Mucosa of descending colon (tissue), 3 donors: ENCODE measurements around the gene ANO1. TPM values are rescaled to one million over a fixed set of nuclear protein-coding genes. Genes with fewer than 3 reads are reported as not detected.

ENCODE experiments used
- ATAC-seq: fragments of 200-7000 bp; cut with Tn5 transposase; one replicate; pipeline ENCODE4 v1.9.1; 2020; ENCODE audit warnings: mild to moderate bottlenecking, moderate library complexity
- DNase-seq, 3 donors: peaks; one replicate each; pipeline ENCODE4 v3.0.0-alpha.2; 2020
- H3K36me3 ChIP-seq: fragments of 200-600 bp; one replicate; pipeline ENCODE4 v1.8.0; 2021; ENCODE audit warnings: low read depth, mild to moderate bottlenecking
- H3K4me1 ChIP-seq: fragments of 200-600 bp; one replicate; pipeline ENCODE4 v1.8.0; 2021; ENCODE audit warnings: low read depth, mild to moderate bottlenecking
- H3K4me3 ChIP-seq: fragments of 200-600 bp; one replicate; pipeline ENCODE4 v1.8.0; 2021; ENCODE audit warnings: mild to moderate bottlenecking
- H3K9me3 ChIP-seq: fragments of 200-600 bp; one replicate; pipeline ENCODE4 v1.8.0; 2021; ENCODE audit warnings: mild to moderate bottlenecking
- CTCF ChIP-seq: fragments of 200-600 bp; IDR thresholded peaks from one replicate; pipeline ENCODE4 v1.8.0; 2022; ENCODE audit warnings: antibody characterized with exemption, mild to moderate bottlenecking
- intact Hi-C, 2 donors: fragments of 100-400 bp; cut with DNase I in 1 of 2; cut with micrococcal nuclease in 1 of 2; formaldehyde crosslinking; loops; one replicate each; pipeline versions ENCODE4 v1.11.0 to v1.11.1; 2022; cut with DNase I, micrococcal nuclease
- total RNA-seq, 3 donors: library from RNA; stranded (reverse); fragmentation: NEBNext Ultra II Directional in 2 of 3; extraction: Animal tissue kit (Norgen Biotek cat#: 25700) in 2 of 3; gene quantifications; one replicate each; pipeline versions ENCODE4 v1.2.1 to v1.2.4, GENCODE V29; 2021 to 2023
- donor health status: DM: no; HTN: no; CAD: no; lungs with moderate emphysema.
- donor health status: DM: no; HTN: no; CAD: no.
- donor health status: DM: no; HTN: yes; CAD: no.

Gene ANO1
- total RNA-seq, 3 donors from 2014 or later, result 10.7 to 26.6 (median 11.8) TPM

GRCh38 chr11:70038034-70038834 lies 39.9 kb upstream of the ANO1 start:
- peaks cover 7% of the 10 kb centered on the region for H3K9me3 ChIP-seq
- no peaks in the 10 kb centered on the region for H3K36me3 ChIP-seq
- intact Hi-C loops, result no loop called here
- H3K4me1 ChIP-seq, result no peaks in the 10 kb centered on the region
- H3K4me3 ChIP-seq, result no peak overlapping the region
- TF ChIP-seq CTCF, result no peak
- DNase-seq (no peak), ATAC-seq (no peak)

GRCh38 chr11:70040452-70040851 lies 37.7 kb upstream of the ANO1 start:
- TF ChIP-seq CTCF, result no peak
- H3K4me3 ChIP-seq, result no peak overlapping the region
- peaks cover 13% of the 10 kb centered on the region for H3K9me3 ChIP-seq
- H3K36me3 ChIP-seq, result no peaks in the 10 kb centered on the region
- no peak for ATAC-seq
- no peaks in the 10 kb centered on the region for H3K4me1 ChIP-seq
- no peak for DNase-seq
- intact Hi-C loops, result no loop called here

GRCh38 chr11:70040869-70041501 lies 37.1 kb upstream of the ANO1 start:
- intact Hi-C loops, result no loop called here
- Histone ChIP-seq H3K36me3 (no peaks in the 10 kb centered on the region), H3K4me1 (no peaks in the 10 kb centered on the region), H3K9me3 (peaks cover 13% of the 10 kb centered on the region), H3K4me3 (no peak overlapping the region)
- ATAC-seq, result no peak
- DNase-seq, result no peak
- no peak for TF ChIP-seq CTCF

GRCh38 chr11:70043482-70043881 lies 34.6 kb upstream of the ANO1 start:
- Histone ChIP-seq H3K36me3 (no peaks in the 10 kb centered on the region), H3K9me3 (peaks cover 10% of the 10 kb centered on the region), H3K4me1 (no peaks in the 10 kb centered on the region), H3K4me3 (no peak overlapping the region)
- no peak for DNase-seq
- intact Hi-C loops, result no loop called here
- ATAC-seq, result no peak
- TF ChIP-seq CTCF, result no peak

GRCh38 chr11:70046089-70046488 lies 32.0 kb upstream of the ANO1 start:
- H3K9me3 ChIP-seq, result peaks cover 8% of the 10 kb centered on the region
- H3K4me3 ChIP-seq, result no peak overlapping the region
- no peak for TF ChIP-seq CTCF
- intact Hi-C loops, result no loop called here
- no peaks in the 10 kb centered on the region for H3K36me3 ChIP-seq
- no peaks in the 10 kb centered on the region for H3K4me1 ChIP-seq
- DNase-seq (no peak), ATAC-seq (no peak)
